ENCODE measurements around the gene NBPF26. TPM values are rescaled to one million over a fixed set of nuclear protein-coding genes. Genes with fewer than 3 reads are reported as not detected.
"Not testable (repeated sequence)": the region's sequence is repeated elsewhere in the genome, so short reads cannot be mapped to it uniquely, and the experiment has no call there.

The NBPF26 gene
- total RNA-seq, 2 donors from 2014 or later: 13.9 to 20.9 TPM

DNA sequence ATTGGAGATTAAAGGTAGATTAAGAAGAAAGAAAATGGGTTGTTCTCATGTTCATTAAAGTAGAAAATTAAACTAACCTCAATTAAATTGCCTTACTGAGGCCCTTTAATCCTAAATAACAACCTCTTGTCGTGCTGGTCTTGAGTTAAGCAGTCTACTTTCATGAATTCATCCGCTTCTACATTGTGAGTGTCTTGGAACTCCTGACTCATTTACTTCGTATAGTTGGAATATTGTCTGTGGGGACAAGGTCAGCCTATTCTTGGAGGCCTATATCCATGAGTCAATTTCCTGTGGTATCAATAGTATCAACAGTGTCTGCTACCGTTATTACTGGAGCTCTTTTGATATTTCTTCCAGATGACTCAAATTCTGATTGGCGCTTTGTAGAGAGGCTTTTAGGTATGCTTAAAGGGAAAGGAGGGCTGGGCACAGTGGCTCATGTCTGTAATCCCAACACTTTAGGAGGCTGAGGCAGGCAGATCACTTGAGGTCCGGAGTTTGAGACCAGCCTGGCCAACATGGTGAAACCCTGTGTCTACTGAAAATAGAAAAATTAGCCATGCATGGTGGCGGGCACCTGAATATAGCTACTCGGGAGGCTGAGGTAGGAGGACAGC is 136.0 kb downstream of the NBPF26 start:
- not testable (repeated sequence) for DNase-seq; H3K4me3 Mint-ChIP-seq; H3K4me1 Mint-ChIP-seq; H3K36me3 ChIP-seq (ENCODE audit: control insufficient read depth, insufficient read depth, low read length); H3K27ac Mint-ChIP-seq; H3K9me3 ChIP-seq (ENCODE audit: control insufficient read depth, low read length); H3K4me1 ChIP-seq (ENCODE audit: control insufficient read depth, insufficient read depth, low read length); H3K9ac ChIP-seq (ENCODE audit: extremely low read depth, low read length, poor library complexity, severe bottlenecking); H3K36me3 Mint-ChIP-seq (ENCODE audit: low read depth); H3K9me3 Mint-ChIP-seq; H3K27me3 Mint-ChIP-seq (ENCODE audit: insufficient read depth); H3K27me3 ChIP-seq (ENCODE audit: control insufficient read depth, insufficient read depth, low read length, poor library complexity, severe bottlenecking); H3K4me3 ChIP-seq (ENCODE audit: low read length); H3K27ac ChIP-seq (ENCODE audit: low read depth, low read length)
- WGBS, 2 experiments (ENCODE audit: insufficient coverage in 1 of 2, insufficient read length in 1 of 2): 93% methylated on average over 2 of the region's 8 CpGs; no CpG with 5 or more reads in 1 of the 2 experiments

DNA sequence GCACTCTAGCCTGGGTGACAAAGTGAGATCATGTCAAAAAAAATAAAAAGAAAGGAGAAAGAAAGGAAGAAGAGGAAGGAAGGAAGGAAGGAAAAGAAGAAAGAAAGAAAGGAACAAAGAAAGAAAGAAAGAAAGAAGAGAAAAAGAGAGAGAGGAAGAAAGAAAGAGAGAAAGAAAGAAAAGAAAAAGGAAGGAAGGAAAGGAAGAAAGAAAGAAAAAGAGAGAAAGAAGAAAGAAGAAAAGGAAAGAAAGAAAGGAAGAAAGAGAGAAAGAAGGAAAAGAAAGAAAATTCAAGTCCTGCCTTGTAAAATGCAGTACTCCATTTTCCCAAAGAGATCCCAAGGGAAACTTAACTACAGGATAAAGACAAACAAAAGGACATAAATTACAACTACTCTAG is 154.5 kb downstream of the NBPF26 start:
- not testable (repeated sequence) for H3K36me3 ChIP-seq (ENCODE audit: control insufficient read depth, insufficient read depth, low read length); H3K4me3 ChIP-seq (ENCODE audit: low read length); H3K9ac ChIP-seq (ENCODE audit: extremely low read depth, low read length, poor library complexity, severe bottlenecking); DNase-seq; H3K4me3 Mint-ChIP-seq; H3K4me1 Mint-ChIP-seq; H3K9me3 ChIP-seq (ENCODE audit: control insufficient read depth, low read length); H3K9me3 Mint-ChIP-seq; H3K27ac ChIP-seq (ENCODE audit: low read depth, low read length); H3K4me1 ChIP-seq (ENCODE audit: control insufficient read depth, insufficient read depth, low read length); H3K27me3 Mint-ChIP-seq (ENCODE audit: insufficient read depth); H3K36me3 Mint-ChIP-seq (ENCODE audit: low read depth); H3K27ac Mint-ChIP-seq; H3K27me3 ChIP-seq (ENCODE audit: control insufficient read depth, insufficient read depth, low read length, poor library complexity, severe bottlenecking)

DNA sequence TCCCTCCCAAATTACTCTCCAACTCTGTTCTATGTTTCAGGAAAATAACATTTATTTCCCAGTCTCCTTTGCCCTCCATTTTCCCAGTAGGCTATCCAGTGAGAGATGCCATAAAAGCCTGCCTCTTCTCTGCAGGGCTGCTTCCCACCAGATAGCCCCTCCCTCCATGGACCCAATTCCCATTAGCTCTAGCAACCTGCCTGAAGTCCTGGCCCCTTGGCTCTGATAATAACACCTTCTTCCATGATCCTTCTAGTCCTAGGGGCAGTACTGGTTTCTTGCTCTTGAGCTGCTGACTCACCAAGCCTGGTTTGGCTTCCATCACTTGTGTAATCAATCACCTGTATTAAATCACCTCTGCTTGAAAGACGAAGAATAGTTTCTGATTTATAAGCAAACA is 156.3 kb downstream of the NBPF26 start:
- H3K4me3 ChIP-seq (ENCODE audit: low read length); H3K27ac Mint-ChIP-seq; H3K4me3 Mint-ChIP-seq; H3K36me3 Mint-ChIP-seq (ENCODE audit: low read depth); H3K4me1 ChIP-seq (ENCODE audit: control insufficient read depth, insufficient read depth, low read length); H3K36me3 ChIP-seq (ENCODE audit: control insufficient read depth, insufficient read depth, low read length); H3K27me3 Mint-ChIP-seq (ENCODE audit: insufficient read depth); H3K9ac ChIP-seq (ENCODE audit: extremely low read depth, low read length, poor library complexity, severe bottlenecking); H3K9me3 ChIP-seq (ENCODE audit: control insufficient read depth, low read length); H3K4me1 Mint-ChIP-seq; H3K27me3 ChIP-seq (ENCODE audit: control insufficient read depth, insufficient read depth, low read length, poor library complexity, severe bottlenecking); H3K9me3 Mint-ChIP-seq; H3K27ac ChIP-seq (ENCODE audit: low read depth, low read length): not testable (repeated sequence)
- WGBS, 2 experiments (ENCODE audit: insufficient coverage in 1 of 2, insufficient read length in 1 of 2): no CpG with 5 or more reads among the region's 1 CpG
- DNase-seq: peak; percentile 46

DNA sequence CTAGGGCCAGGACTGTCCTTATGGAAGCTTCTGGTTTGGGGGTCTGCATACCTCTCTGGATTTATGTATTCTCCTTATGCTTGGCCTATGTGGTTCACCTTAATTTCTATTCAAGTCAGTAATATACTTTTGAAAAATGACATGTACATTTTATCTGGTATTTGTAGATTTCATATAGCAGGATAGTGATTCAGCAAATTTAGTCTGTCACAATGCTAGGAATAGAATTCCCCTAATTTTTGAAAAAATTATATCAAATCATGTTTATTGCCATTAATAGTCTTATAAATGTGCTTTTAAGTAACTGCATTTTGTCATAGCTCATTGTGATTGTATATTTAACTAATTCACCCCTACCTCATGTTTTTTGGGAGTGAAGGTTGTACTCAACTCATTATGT is 158.2 kb downstream of the NBPF26 start:
- DNase-seq; H3K4me1 ChIP-seq (ENCODE audit: control insufficient read depth, insufficient read depth, low read length); H3K4me3 ChIP-seq (ENCODE audit: low read length); H3K9me3 ChIP-seq (ENCODE audit: control insufficient read depth, low read length); H3K4me1 Mint-ChIP-seq; H3K36me3 Mint-ChIP-seq (ENCODE audit: low read depth); H3K27ac Mint-ChIP-seq; H3K27ac ChIP-seq (ENCODE audit: low read depth, low read length); H3K9me3 Mint-ChIP-seq; H3K27me3 ChIP-seq (ENCODE audit: control insufficient read depth, insufficient read depth, low read length, poor library complexity, severe bottlenecking); H3K9ac ChIP-seq (ENCODE audit: extremely low read depth, low read length, poor library complexity, severe bottlenecking); H3K36me3 ChIP-seq (ENCODE audit: control insufficient read depth, insufficient read depth, low read length); H3K4me3 Mint-ChIP-seq; H3K27me3 Mint-ChIP-seq (ENCODE audit: insufficient read depth): not testable (repeated sequence)

Other genes with a start within 250 kb of the NBPF26 start
- not detected for gene PPIAL4A, start 165.8 kb downstream of the NBPF26 start, total RNA-seq